DND-41 (cell line): ENCODE measurements around the gene PTMS.

ENCODE experiments used
- ATAC-seq: fragments of 200-7000 bp; cut with Tn5 transposase; 3 replicates; pipeline ENCODE4 v1.9.1; 2021; ENCODE audit warnings: low read depth; ENCODE audit not compliant: insufficient read depth
- DNase-seq: peaks from one replicate; pipeline ENCODE4 v3.0.0-alpha.2; 2020
- H2AFZ ChIP-seq: 2 replicates; pipeline ENCODE4 v1.6.0; 2012; ENCODE audit warnings: low read depth, low read length
- H3K27ac ChIP-seq: 2 replicates; pipeline ENCODE4 v1.5.1; 2012; ENCODE audit warnings: low read length, inconsistent platforms
- H3K27me3 ChIP-seq: fragments of 200-600 bp; sonication (generic); 2 replicates; pipeline ENCODE4 v1.6.0; 2012; ENCODE audit warnings: low read length, mild to moderate bottlenecking, inconsistent platforms; ENCODE audit not compliant: insufficient read depth, poor library complexity
- H3K36me3 ChIP-seq: 2 replicates; pipeline ENCODE4 v1.5.1; 2012; ENCODE audit warnings: low read length, inconsistent platforms; ENCODE audit not compliant: insufficient read depth
- H3K4me1 ChIP-seq: 2 replicates; pipeline ENCODE4 v1.5.1; 2012; ENCODE audit warnings: mild to moderate bottlenecking, low read length; ENCODE audit not compliant: insufficient read depth
- H3K4me2 ChIP-seq: 2 replicates; pipeline ENCODE4 v1.6.0; 2012; ENCODE audit warnings: mild to moderate bottlenecking, moderate library complexity, low read length, inconsistent platforms; ENCODE audit not compliant: insufficient read depth
- H3K4me3 ChIP-seq, 2 experiments: fragments of 200-600 bp in 1 of 2; shearing (Covaris generic) in 1 of 2; 2 replicates each; pipeline ENCODE4 v1.5.1; 2012 to 2016; ENCODE audit warnings: inconsistent platforms in 2 of 2, low read length in 2 of 2, mild to moderate bottlenecking in 2 of 2, low read depth in 1 of 2, moderate library complexity in 1 of 2
- H3K79me2 ChIP-seq: 2 replicates; pipeline ENCODE4 v1.6.0; 2012; ENCODE audit warnings: low read length, inconsistent platforms; ENCODE audit not compliant: insufficient read depth
- H3K9ac ChIP-seq: 2 replicates; pipeline ENCODE4 v1.6.0; 2012; ENCODE audit warnings: low read depth, mild to moderate bottlenecking, inconsistent platforms, low read length, moderate library complexity
- H3K9me3 ChIP-seq: 2 replicates; pipeline ENCODE4 v1.5.1; 2012; ENCODE audit warnings: low read length, moderate library complexity, mild to moderate bottlenecking, inconsistent platforms; ENCODE audit not compliant: insufficient read depth, severe bottlenecking
- H4K20me1 ChIP-seq: 2 replicates; pipeline ENCODE4 v1.6.0; 2012; ENCODE audit warnings: low read length; ENCODE audit not compliant: insufficient read depth
- CTCF ChIP-seq: IDR thresholded peaks from 2 replicates; pipeline ENCODE4 v1.5.1; 2012; ENCODE audit warnings: borderline replicate concordance, low read length, moderate library complexity, mild to moderate bottlenecking; ENCODE audit not compliant: poor library complexity, severe bottlenecking; ENCODE audit errors: extremely low read depth
- EZH2 ChIP-seq: IDR thresholded peaks from 3 replicates; pipeline ENCODE4 v1.6.1; 2012; ENCODE audit warnings: borderline replicate concordance, low read depth, mild to moderate bottlenecking, moderate library complexity, low read length, inconsistent platforms; ENCODE audit not compliant: severe bottlenecking

The PTMS gene

GRCh38 chr12:6792522-6793201 lies 26.5 kb downstream of the PTMS start:
- no peak overlapping the region for H2AFZ ChIP-seq
- no peak overlapping the region for H3K4me3 ChIP-seq
- no peak for TF ChIP-seq EZH2
- no peak for TF ChIP-seq CTCF
- peaks cover 43% of the 10 kb centered on the region for H3K27me3 ChIP-seq
- H3K79me2 ChIP-seq, result no peaks in the 10 kb centered on the region
- peaks cover 17% of the 10 kb centered on the region for H3K4me1 ChIP-seq
- DNase-seq (peak; percentile 39), ATAC-seq (peak; percentile 53)
- peaks cover 4% of the 10 kb centered on the region; the same call in 1 of the 2 replicates for H4K20me1 ChIP-seq
- H3K4me2 ChIP-seq, result no peak overlapping the region
- no peak overlapping the region for H3K9ac ChIP-seq
- H3K36me3 ChIP-seq, result no peaks in the 10 kb centered on the region
- no peak overlapping the region for H3K27ac ChIP-seq
- H3K9me3 ChIP-seq, result no peaks in the 10 kb centered on the region

- Histone ChIP-seq H2AFZ (no peak overlapping the region), H3K27ac (no peak overlapping the region), H3K27me3 (peaks cover 40% of the 10 kb centered on the region), H3K4me2 (no peak overlapping the region), H3K4me3 (no peak overlapping the region), H3K4me1 (peaks cover 10% of the 10 kb centered on the region), H4K20me1 (peaks cover 4% of the 10 kb centered on the region; the same call in 1 of the 2 replicates), H3K36me3 (no peaks in the 10 kb centered on the region), H3K9me3 (no peaks in the 10 kb centered on the region), H3K79me2 (no peaks in the 10 kb centered on the region), H3K9ac (no peak overlapping the region)
- no peak for DNase-seq
- ATAC-seq, result no peak
- TF ChIP-seq CTCF, result no peak
- no peak for TF ChIP-seq EZH2
Observed at GRCh38 chr12:6795088-6795487, 28.9 kb downstream of the PTMS start.

GRCh38 chr12:6796576-6796975 lies 30.4 kb downstream of the PTMS start:
- TF ChIP-seq EZH2 (no peak), CTCF (no peak)
- Histone ChIP-seq H3K9ac (no peak overlapping the region), H2AFZ (no peak overlapping the region), H3K27ac (no peak overlapping the region), H3K9me3 (no peaks in the 10 kb centered on the region), H3K36me3 (no peaks in the 10 kb centered on the region), H3K79me2 (no peaks in the 10 kb centered on the region), H3K4me2 (no peak overlapping the region), H3K27me3 (peaks cover 29% of the 10 kb centered on the region), H4K20me1 (peaks cover 4% of the 10 kb centered on the region; the same call in 1 of the 2 replicates), H3K4me1 (peaks cover 10% of the 10 kb centered on the region), H3K4me3 (no peak overlapping the region)
- no peak for DNase-seq
- no peak for ATAC-seq

GRCh38 chr12:6799147-6799546 lies 33.0 kb downstream of the PTMS start:
- H2AFZ ChIP-seq, result no peak overlapping the region
- no peak overlapping the region for H3K27ac ChIP-seq
- no peaks in the 10 kb centered on the region for H3K9me3 ChIP-seq
- ATAC-seq (no peak), DNase-seq (no peak)
- H3K36me3 ChIP-seq, result no peaks in the 10 kb centered on the region
- TF ChIP-seq EZH2 (no peak), CTCF (no peak)
- H3K4me1 ChIP-seq, result no peaks in the 10 kb centered on the region
- peaks cover 11% of the 10 kb centered on the region for H3K27me3 ChIP-seq
- no peak overlapping the region for H3K9ac ChIP-seq
- H3K4me3 ChIP-seq, result no peak overlapping the region
- H3K79me2 ChIP-seq, result no peaks in the 10 kb centered on the region
- H3K4me2 ChIP-seq, result no peak overlapping the region
- H4K20me1 ChIP-seq, result no peaks in the 10 kb centered on the region
